M059J (cell line): Measurements from ENCODE around the gene MAGIX. TPM values are rescaled to one million over a fixed set of nuclear protein-coding genes. Genes with fewer than 3 reads are reported as not detected.
A peak's percentile ranks its signal among the peaks of the same experiment; 100 is the strongest.

ENCODE experiments used
- DNase-seq: peaks from one replicate; pipeline ENCODE4 v3.0.0-alpha.2; 2012; ENCODE audit warnings: low read depth
- total RNA-seq: library from RNA; depleted of rRNA; stranded (reverse); fragments of >200 nt; shearing (Covaris generic); gene quantifications from 2 replicates; pipeline ENCODE4 v1.2.3, GENCODE V29; 2014

MAGIX gene
- total RNA-seq, 1 experiment from 2014 or later, result 4.3 TPM

DNA sequence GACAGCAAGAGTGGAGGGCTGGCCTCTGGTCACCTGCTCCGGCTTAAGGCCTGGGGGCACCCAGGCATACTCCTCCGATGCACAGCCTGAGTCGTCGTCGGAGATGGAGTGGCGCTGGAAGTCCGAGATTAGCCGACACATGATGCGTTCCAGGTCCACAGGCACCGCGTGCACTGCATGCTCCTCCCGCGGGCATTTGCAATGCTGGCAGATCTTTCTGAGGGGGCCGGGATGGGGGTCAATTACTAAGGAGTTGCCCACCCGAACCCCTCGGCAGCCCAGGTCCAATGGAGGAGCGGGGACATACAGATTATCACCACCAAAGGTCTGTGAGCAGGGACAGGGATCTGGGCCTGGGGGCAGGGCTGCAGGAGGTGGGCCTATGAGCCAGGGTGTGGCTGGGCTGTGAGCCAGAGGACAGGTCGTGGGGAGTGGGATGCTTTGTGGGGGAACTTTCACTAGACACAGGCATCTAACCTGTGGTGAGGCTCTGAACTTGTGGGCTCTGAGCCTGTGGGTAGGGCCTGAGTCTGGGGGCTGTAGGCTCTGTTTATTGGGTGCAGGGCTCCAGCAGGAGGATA, 21.2 kb downstream of the MAGIX start:
- DNase-seq, result no peak

DNA sequence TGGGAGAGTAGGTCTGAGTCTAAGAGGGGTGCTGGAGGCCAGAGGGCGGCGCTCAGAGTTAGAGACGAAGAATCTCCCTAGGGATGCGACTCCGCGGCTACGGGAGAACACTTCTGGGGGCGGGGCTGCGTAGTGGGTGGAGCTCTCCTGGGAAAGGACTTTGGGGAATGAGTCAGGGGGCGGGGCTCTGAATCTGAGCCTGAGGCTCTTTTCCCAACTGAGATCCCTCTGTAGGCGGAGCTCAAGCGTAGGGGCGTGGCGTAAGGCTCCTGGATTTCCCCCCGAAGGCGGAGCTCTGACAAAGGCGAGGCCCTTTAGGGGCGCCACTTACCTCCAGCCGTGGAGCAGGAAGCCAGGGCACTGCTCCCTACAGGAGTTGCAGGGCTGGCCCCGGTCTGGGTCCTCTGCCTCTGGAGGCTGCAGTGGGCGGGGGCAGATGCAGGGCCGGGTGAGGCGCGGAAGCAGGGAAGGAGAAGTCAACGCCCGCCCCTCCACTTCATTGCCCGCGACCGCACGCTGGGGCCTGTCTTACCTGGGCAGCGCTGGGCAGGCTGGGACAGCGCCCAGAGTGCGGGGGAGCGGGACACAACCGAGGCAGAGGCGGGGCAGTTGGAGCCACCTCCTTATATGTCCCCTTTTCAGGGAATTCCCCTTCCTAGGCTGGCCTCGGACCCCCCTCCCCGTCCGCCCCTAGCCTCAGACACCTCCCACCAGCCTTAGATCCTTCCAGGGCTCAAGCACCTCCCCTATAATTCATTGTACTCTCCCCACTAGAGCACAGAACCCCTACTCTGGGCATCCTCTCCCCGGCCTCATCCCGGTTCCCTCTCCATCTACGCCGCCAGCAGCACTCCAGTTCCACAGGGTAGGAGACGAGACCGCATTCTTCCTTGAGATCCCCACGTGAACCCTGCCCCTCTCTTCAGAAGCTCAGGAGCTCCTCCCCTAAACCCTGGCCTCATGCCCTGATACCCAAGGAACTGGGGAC, 22.0 kb downstream of the MAGIX start:
- DNase-seq, result peak; percentile 33

DNA sequence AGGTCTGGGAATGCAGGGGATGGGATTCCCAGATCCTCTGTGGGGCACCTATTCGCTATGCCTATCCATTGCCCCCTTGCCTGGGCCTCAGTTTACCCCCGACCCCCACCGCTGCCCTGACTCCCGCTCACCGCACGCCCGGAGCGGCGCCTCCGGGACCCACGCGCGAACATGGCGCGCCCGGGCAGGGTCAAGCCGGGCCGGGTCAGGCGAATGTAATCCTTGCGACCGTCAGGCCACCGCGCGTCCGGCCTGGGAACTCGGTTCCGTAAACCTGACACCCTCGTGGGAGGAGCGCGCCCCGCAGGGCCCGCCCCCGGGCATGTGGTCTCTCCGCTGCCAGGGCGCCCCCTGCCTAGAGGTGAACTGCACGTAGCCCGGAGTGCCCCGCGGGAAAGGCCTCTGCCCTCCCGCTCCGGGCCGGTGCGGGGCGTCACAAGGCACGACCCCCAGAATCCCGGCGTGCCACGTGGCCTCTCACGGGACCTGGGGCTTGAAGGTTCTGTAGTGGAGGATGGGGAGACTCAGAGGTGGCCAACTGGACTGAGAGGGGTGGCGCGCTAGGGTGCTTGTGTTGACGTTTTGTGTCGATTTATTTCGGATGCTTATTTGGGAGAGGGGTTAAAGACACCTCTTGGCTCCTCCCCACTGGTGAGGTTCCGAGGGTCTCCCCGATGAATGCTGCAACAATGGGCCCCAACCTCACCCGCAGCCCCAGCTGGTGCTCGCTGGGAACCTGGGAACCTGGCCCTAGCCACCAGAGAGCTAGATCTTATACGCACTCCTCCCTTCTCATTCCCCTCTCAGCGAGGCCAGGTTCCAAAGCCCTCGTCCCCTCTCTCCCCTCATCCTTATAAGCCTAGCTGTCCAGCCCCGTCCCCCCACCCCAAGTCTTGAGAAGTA, 23.8 kb downstream of the MAGIX start, which contains the start of gene PRICKLE3:
Gene PRICKLE3, minus strand, starts transcription at position 249 of the 903 bp plus-strand sequence. Its CDS starts 76 bp downstream, at position 173.
- peak; percentile 75 for DNase-seq

DNA sequence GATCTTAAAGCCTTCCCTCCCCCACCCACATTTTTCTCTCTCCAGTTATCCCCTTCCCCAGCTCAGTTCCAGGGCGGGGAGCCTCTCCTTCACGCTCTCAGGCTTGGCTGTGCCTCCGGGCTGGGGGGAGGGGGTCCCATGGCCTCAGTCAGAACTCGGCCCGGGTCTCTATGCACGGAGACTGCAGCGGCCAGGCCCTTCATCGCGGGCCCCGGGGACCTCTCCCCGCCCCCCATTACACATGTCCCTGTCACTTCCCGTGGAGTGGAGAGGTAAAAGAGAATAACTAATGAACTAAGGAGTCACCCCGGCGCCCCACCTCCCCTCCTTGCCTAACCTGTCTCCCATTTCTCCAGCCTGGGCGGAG, 24.5 kb downstream of the MAGIX start:
- DNase-seq, result no peak

DNA sequence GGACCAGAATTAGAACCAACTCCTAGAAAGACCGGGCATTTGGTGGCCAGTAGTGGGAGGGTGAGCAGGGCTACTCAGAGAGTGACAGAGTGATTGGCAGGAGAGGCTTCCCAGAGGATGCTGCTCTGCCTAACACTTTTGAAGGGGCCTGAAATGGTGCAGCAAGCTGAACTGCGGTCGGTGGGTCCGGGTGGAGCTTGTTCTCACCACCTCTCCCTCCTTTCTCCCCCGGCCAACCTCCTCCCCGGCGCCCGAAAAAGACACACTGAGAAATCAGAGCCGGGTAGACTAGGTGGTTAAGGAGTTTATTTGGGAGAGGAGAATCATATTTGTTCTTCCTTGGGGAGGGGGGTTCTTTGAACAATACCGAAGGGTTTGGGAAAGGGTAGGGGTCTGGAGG, 25.0 kb downstream of the MAGIX start:
- no peak for DNase-seq

DNA sequence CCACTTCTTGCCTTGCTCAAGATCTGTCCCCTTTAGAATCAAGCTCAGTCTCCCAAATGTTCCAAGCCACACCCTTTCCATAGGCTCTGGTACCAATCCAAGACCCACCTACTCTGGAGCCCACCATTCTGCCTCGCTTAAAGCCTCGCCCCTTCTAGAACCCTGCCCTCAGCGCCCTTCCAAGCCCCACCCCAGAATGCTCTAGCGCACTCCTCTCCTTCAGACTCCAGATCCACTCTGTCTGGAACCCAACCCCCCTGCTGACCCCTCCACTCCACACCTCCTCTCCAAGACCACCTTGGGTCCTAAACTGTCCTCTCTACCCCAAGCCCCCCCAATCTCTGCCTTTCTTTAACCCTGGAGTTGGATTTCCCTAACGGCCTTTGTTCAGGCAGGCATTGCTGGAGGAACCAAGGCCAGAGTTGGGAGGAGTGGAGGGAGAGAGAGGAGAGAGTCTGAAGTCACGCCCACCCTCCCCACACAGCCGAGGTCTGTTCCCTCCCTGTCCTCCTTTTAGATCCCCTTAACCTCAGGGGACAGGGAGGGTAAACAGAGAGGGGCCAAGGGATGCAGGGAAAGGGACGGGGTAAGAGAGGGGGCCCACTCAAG, 26.0 kb downstream of the MAGIX start:
- no peak for DNase-seq

DNA sequence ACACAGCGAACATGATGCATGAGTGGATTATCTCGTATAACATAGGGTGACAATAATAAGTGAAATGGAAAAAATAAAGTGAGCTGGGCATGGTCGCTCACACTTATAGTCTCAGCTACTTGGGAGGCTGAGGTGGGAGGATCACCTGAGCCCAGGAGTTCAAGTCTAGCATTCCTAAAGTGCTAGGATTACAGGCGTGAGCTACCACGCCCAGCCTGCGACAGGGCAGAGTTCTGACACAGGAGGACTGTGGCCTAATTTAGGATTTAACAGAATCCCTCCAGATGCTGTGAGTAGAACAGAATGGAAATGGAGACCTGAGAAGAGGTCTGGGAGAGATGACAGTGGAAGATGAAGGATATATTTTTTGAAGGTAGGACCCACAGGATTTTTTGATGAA, 27.0 kb downstream of the MAGIX start:
- DNase-seq, result no peak

DNA sequence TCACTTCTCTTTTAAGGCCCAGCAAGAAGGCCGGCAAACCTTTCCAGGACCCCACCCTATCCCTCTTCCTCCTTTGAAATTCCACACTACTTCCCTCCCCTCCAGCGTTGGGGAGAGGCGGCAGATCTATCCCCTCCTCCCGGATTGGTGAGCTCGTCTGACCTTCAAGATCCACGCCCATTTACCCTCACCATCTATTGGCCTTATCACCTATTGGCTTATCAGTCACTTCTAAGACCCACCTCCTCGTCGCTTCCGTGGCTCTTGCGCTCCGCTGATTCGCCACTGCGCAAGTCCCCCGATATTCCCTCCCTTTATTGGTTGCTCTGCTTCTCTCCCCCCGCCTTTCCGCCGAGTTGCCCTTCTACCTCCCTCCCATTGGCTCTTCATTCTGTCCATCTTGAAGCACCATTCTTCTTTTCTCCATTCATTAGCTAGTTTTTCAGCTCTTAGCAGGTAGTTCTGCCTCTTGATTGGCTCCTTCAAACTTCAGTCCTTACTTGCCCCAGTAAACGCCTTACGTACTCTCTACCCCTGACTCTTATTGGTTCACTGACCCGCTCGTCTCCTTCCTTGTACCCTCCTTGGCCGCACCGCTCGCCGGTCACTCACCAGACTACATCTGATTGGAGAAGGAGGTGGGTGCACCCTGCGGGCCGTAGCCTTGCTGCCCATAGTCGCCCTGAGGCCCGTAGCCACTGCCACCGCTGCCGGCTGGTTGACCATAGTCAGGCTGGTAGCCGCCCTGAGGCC, 28.4 kb downstream of the MAGIX start:
- peak; percentile 99 for DNase-seq

DNA sequence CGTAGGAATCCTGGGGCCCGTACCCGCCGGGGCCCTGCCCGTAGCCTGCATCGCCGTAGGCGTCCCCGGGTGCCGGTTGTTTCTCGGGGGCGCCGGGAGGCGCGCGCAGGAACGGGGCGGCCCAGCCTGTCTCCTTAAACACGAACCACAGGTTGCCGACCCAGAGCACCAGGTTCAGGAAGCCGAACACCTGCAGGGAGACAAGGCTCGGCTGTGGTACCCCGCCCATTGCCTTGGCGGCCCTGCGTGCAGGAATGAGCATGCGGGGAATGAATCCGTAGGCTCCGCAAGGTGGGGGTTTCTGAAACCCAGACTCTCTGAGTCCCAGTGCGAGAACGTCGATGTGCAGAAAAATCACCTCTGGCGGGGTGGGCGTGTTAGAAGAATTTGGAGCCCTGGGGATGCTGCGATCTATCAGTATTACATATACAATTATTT, 29.0 kb downstream of the MAGIX start:
- DNase-seq, result no peak

DNA sequence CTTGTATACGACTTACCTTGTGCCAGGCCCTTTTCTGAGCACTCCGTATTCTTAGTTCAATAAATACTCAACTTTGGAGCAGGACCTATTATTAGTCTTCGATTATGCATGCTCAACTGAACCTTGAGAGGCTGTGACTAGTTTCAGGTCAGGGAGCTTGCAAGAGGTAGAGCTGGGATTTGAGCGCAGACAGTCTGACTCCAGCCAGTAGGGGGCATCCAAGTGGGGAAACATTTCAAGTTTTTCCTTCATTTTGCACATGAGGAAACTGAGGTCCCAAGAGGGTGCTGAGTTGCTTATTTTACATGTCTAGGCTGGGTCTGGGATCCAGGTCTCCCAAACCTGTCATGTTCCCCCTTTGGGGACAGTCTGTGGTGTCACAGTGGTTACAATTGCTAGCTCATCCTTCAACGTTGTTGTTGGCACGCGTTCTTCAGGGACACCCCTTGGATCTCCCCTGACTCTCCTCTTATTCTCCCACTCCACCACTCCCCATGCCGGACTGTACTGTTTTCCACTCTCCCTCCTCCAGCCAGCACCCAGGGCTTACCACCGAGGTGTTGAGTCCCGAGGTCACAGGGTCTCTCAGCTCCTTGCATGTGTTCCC, 30.3 kb downstream of the MAGIX start:
- no peak for DNase-seq

DNA sequence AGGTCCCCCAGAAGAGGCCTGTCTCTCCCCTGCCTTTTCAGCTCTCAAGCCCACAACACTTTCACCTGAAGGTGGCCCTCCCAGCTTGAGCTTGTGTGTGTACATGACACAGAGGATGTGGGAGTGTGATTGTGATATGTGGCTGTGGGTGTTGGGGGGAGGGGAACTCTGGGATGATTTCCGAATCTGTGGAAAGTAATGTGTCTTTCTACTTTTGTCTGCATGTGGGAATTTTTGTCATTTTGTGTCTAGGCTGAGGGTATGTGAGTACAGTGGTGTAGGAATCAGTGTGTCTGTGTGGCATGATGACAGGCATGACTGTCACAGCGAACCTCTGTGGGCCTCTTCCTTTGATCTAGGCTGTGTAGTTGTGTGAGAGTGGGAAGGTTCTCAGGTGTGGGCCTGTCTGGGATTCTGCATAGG, 31.0 kb downstream of the MAGIX start:
- DNase-seq, result no peak

DNA sequence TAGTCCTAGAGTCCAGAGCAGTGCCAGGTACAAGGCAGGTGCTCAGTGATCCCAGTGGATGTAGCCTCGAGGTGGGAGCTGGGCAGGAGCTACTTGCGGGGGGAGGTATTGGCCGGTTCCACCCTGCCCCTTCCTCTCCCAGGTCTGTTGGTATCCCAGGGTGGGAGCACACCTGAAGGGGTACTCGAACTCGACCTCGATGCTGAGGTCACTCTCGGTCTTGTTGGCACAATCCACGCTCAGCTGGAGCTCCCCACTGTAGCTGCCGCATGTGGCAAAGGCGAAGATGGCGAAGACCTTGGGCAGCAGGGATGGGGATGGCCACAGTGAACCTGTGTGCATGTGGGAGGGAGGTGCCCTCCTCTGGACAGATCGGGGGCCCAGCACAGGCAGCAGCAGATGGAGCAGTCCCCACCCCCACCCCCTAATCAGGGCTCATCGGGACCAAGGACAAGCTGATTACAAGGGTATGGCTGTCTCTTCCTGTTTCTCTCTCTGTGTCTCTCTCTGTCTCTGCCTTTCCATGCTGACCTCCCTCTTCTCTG, 35.1 kb downstream of the MAGIX start:
- no peak for DNase-seq

DNA sequence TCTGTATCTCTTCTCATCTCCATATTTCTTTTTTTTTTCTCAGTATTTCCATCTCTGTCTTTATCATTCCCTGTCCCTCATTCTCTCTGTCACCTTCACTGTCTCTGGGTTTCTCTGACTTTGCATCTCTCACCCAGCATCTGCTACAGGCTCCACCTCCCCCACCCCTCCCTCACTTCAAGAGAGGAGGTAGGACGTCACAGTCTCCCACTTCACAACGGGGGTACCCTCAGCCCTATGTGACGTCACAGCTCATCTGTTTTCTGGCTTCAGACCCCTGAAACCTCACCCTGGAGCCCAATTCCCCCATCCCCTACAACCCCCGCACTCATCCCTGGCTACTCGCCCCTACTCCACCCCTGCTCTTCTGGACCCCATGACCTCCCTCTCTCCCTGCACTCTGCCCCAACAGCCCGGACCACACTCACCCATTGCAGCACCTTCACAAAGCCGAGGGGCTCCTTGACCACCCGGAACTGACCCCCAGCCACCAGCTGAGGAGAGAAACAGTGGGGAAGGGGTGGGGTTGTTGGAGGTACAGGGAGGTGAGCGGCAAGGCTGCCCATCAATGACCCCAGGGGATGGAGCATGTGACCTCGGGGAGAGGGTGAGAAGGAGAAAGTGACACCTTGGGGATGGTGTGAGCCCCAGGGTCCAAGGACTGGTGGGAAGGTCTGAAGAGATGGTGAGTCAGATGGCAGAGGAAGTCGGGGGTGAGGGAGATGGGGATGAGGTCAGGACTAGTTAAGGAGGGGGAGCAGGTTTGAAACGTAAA, 36.2 kb downstream of the MAGIX start:
- no peak for DNase-seq

DNA sequence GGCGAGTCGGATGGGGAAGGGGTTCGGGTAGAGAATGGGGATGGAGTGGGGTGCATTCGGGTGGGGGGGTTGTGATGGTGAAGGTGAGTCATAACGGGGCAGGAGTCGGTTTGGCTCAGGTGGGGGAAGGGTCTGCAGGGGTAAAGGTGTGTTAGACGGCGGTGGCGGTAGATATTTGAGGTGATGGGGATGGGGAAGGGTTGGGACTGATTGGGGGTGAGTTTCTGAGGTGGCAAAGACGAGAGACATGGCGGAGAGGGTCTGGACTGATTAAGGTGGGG, 36.7 kb downstream of the MAGIX start:
- no peak for DNase-seq

DNA sequence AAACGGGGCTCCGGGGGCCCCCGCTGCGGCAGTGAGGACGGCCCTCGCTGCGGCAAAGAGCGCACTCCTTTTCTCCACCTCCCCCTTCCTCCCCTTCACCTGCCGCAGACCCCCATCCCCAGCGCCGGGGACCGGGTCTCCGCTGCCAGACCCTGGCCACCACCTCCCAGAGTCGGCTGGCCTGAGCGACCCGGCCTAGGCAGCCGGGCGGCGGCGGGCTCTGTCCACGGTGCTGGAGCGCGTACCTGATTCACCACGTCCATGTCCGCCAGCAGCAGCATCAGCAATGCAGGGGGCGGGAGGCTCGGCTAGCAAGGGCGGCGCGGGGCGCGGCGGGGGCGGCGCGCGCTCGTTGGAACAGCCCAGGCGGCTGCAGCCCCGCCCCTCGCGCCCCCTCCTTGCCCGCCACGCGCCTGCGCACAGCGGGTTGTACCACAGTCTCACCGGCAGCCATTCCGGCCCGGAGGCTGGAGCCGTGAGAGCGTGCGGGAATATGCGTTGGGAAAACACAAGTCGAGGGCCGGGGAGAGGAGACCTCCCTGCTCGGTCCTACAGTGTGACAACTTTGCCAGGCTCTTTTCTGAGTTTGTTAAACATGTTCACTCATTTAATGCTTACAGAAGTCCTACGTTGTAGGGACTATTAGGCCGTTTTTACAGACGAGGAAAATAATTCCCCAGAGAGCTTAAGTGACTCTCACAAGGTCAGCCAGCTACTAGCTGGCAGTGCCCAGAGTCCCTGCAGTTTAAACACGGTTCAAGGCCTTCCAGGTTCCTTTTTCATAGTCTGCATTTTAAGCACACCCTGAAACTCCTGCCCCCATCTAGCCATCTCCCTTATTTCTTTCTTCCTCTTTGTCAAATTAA, 37.6 kb downstream of the MAGIX start, which contains the start of gene SYP:
Gene SYP, minus strand, starts transcription at position 288 of the 866 bp plus-strand sequence. Its CDS starts 7 bp downstream, at position 281.
- peak; percentile 82 for DNase-seq

DNA sequence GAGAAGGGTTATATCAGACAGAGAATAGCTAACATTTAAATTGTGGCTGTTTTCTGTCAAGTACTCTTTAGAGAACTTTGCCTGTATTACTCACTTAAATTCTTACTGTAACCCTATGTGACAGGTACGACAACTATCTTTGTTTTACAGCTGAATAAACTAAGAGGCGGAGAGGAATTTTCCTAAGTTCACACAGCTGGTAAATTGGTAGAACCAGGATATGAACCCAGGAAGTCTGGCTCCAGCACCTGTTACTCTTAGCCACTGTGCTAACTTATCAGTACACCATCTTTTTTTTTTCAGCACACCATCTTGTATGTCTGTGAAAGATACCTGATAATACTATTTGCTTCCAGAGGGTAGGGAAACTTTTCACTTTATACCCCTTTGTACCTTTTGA, 39.5 kb downstream of the MAGIX start:
- no peak for DNase-seq

DNA sequence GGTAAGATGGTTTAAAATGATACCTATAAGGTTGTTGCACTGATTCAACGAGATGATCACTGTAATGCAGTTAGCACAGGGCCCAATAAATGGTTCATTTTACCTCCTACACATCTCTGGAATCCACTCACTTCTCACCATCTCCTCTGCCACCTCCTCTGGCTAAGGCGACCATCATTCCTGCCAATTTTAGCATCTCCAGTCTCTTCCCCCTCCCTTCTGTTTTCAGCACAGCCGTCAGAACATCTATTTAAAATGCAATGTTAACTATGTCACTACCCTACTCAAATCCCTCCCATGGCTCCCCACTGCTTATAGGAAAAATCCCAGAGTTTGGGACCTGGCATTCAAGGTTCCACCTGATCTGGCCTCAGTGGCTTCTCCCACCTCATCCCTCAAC, 41.0 kb downstream of the MAGIX start:
- no peak for DNase-seq

DNA sequence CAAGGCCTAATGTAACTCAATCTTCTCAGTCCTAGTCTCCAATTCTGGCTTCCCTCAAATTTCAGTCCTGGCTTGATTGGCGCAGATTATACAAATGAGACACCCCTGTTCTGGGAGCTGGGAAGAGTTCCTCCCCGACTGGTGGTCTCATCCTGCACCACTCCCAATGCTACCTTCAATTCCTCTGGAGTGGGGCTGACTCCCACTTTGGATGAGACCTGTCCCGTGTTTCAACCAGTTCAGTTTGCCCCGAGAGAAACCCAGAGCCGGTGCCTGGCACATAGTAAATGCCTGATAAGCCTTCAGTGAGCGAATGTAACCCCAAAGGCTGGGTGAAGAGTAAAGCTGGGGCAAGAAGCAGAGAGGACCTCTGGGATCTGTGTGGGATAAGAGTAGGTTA, 41.5 kb downstream of the MAGIX start:
- DNase-seq, result no peak
